WTC11 (cell line): ENCODE results near the gene SLC7A8.

Source experiments
- CBFB ChIP-seq: sonication (generic); formaldehyde crosslinking; IDR thresholded peaks from 2 replicates; pipeline ENCODE4 v1.8.1; 2022; ENCODE audit warnings: mild to moderate bottlenecking, low read depth, missing genetic modification reagents
- MYBL2 ChIP-seq: sonication (generic); formaldehyde crosslinking; IDR thresholded peaks from 2 replicates; pipeline ENCODE4 v1.8.1; 2023; ENCODE audit warnings: mild to moderate bottlenecking, moderate library complexity, missing genetic modification reagents
- NFE2L1 ChIP-seq: sonication (generic); formaldehyde crosslinking; IDR thresholded peaks from 2 replicates; pipeline ENCODE4 v1.8.1; 2023; ENCODE audit warnings: missing genetic modification reagents
- NR2C2 ChIP-seq: sonication (generic); formaldehyde crosslinking; IDR thresholded peaks from 2 replicates; pipeline ENCODE4 v1.8.0; 2022; ENCODE audit warnings: mild to moderate bottlenecking, missing genetic modification reagents
- SMAD3 ChIP-seq: sonication (generic); formaldehyde crosslinking; IDR thresholded peaks from 2 replicates; pipeline ENCODE4 v1.8.0; 2022; ENCODE audit warnings: missing genetic modification reagents, mild to moderate bottlenecking, borderline replicate concordance
- SP1 ChIP-seq: sonication (generic); formaldehyde crosslinking; conservative IDR thresholded peaks from 2 replicates; pipeline ENCODE4 v1.8.1; 2022; ENCODE audit warnings: missing genetic modification reagents
- TP53 ChIP-seq: sonication (generic); formaldehyde crosslinking; IDR thresholded peaks from 2 replicates; pipeline ENCODE4 v1.8.1; 2023; ENCODE audit warnings: mild to moderate bottlenecking, missing genetic modification reagents
- ZNF423 ChIP-seq: fragments of 250-450 bp; sonication (Bioruptor Pico); IDR thresholded peaks from 2 replicates; pipeline ENCODE4 v2.1.2; 2022; ENCODE audit warnings: mild to moderate bottlenecking, moderate library complexity
- TF ChIP-seq, protein P1 (sequence below): fragments of 200-600 bp; IDR thresholded peaks from 2 replicates; pipeline ENCODE4 v1.8.0; 2022; ENCODE audit warnings: antibody characterized with exemption
- TF ChIP-seq, protein P2 (sequence below): sonication (generic); formaldehyde crosslinking; IDR thresholded peaks from 2 replicates; pipeline ENCODE4 v1.8.0; 2022; ENCODE audit warnings: mild to moderate bottlenecking, missing genetic modification reagents
- TF ChIP-seq, protein P3 (sequence below): sonication (generic); formaldehyde crosslinking; IDR thresholded peaks from 2 replicates; pipeline ENCODE4 v1.8.0; 2023; ENCODE audit warnings: missing genetic modification reagents
- TF ChIP-seq, protein P4 (sequence below): fragments of 250-450 bp; sonication (Bioruptor Pico); IDR thresholded peaks from 2 replicates; pipeline ENCODE4 v1.9.0; 2021; ENCODE audit warnings: mild to moderate bottlenecking

DNA sequence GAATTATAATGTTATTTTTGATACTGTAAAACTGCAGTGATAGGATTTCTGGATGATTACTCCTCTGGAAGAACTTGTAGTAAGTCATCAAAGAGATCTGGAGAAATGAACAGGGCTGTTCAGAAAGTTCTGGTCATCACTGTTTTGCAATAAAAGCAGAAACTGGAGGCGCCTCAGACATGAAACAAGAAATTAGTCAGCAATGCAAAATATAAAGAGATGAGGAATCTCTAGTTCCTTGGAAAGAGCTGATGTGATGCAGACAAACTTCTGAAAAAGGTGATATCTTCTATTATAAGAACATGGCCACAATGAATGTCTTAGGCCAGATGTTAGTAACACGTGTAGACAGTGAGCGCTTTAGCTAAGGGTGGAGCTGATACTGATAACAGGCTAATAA lies 98.0 kb downstream of the SLC7A8 start:
- TF ChIP-seq NFE2L1 (no peak), ZNF423 (CRISPR knock-in tag) (no peak), SP1 (CRISPR knock-in tag) (no peak), MYBL2 (CRISPR knock-in tag) (no peak), NR2C2 (CRISPR knock-in tag) (no peak), TP53 (CRISPR knock-in tag) (no peak), CBFB (CRISPR knock-in tag) (no peak), SMAD3 (no peak)
- TF ChIP-seq, protein P1, sequence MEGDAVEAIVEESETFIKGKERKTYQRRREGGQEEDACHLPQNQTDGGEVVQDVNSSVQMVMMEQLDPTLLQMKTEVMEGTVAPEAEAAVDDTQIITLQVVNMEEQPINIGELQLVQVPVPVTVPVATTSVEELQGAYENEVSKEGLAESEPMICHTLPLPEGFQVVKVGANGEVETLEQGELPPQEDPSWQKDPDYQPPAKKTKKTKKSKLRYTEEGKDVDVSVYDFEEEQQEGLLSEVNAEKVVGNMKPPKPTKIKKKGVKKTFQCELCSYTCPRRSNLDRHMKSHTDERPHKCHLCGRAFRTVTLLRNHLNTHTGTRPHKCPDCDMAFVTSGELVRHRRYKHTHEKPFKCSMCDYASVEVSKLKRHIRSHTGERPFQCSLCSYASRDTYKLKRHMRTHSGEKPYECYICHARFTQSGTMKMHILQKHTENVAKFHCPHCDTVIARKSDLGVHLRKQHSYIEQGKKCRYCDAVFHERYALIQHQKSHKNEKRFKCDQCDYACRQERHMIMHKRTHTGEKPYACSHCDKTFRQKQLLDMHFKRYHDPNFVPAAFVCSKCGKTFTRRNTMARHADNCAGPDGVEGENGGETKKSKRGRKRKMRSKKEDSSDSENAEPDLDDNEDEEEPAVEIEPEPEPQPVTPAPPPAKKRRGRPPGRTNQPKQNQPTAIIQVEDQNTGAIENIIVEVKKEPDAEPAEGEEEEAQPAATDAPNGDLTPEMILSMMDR, result no peak
- TF ChIP-seq, protein P2, sequence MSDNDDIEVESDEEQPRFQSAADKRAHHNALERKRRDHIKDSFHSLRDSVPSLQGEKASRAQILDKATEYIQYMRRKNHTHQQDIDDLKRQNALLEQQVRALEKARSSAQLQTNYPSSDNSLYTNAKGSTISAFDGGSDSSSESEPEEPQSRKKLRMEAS (CRISPR knock-in tag), result no peak
- TF ChIP-seq, protein P3, sequence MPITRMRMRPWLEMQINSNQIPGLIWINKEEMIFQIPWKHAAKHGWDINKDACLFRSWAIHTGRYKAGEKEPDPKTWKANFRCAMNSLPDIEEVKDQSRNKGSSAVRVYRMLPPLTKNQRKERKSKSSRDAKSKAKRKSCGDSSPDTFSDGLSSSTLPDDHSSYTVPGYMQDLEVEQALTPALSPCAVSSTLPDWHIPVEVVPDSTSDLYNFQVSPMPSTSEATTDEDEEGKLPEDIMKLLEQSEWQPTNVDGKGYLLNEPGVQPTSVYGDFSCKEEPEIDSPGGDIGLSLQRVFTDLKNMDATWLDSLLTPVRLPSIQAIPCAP (CRISPR knock-in tag), result no peak
- TF ChIP-seq, protein P4, sequence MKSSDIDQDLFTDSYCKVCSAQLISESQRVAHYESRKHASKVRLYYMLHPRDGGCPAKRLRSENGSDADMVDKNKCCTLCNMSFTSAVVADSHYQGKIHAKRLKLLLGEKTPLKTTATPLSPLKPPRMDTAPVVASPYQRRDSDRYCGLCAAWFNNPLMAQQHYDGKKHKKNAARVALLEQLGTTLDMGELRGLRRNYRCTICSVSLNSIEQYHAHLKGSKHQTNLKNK (CRISPR knock-in tag), result no peak
